OCI-LY1 (cell line): ENCODE data around the gene ARF3.
A peak's percentile ranks its signal among the peaks of the same experiment; 100 is the strongest.

ENCODE experiments used
- H2AFZ ChIP-seq: fragments of 200-600 bp; sonication (generic), shearing (Covaris generic); 2 replicates; pipeline ENCODE4 v1.6.0; 2014; ENCODE audit warnings: antibody characterized with exemption, mild to moderate bottlenecking, low read length
- H3F3A ChIP-seq: fragments of 200-600 bp; sonication (generic), shearing (Covaris generic); 2 replicates; pipeline ENCODE4 v1.6.0; 2014; ENCODE audit warnings: mild to moderate bottlenecking, antibody characterized with exemption, low read length, moderate library complexity; ENCODE audit not compliant: insufficient read depth
- H3K27ac ChIP-seq: fragments of 200-600 bp; sonication (generic); 2 replicates; pipeline ENCODE4 v1.5.1; 2014; ENCODE audit warnings: low read length, mixed run types, mild to moderate bottlenecking, low read depth; ENCODE audit not compliant: poor library complexity, severe bottlenecking
- H3K27me3 ChIP-seq: fragments of 200-600 bp; sonication (generic); 2 replicates; pipeline ENCODE4 v1.6.0; 2014; ENCODE audit warnings: antibody characterized with exemption, mild to moderate bottlenecking, low read length, moderate library complexity; ENCODE audit not compliant: insufficient read depth
- H3K36me3 ChIP-seq: fragments of 200-600 bp; sonication (generic); 2 replicates; pipeline ENCODE4 v1.6.1; 2014; ENCODE audit warnings: mild to moderate bottlenecking, antibody characterized with exemption, low read length, moderate library complexity, mixed read lengths; ENCODE audit not compliant: insufficient read depth
- H3K4me1 ChIP-seq: fragments of 200-600 bp; sonication (generic); 2 replicates; pipeline ENCODE4 v1.5.1; 2014; ENCODE audit warnings: mild to moderate bottlenecking, low read length, moderate library complexity; ENCODE audit not compliant: insufficient read depth, severe bottlenecking
- H3K4me2 ChIP-seq: fragments of 200-600 bp; sonication (generic), shearing (Covaris generic); 2 replicates; pipeline ENCODE4 v1.6.1; 2014; ENCODE audit warnings: low read length
- H3K4me3 ChIP-seq: fragments of 200-600 bp; sonication (generic); 2 replicates; pipeline ENCODE4 v1.5.1; 2014; ENCODE audit warnings: low read length, low read depth, mild to moderate bottlenecking, mixed read lengths; ENCODE audit not compliant: poor library complexity, severe bottlenecking
- H3K79me2 ChIP-seq: fragments of 200-600 bp; shearing (Covaris generic); 2 replicates; pipeline ENCODE4 v1.6.1; 2016; ENCODE audit warnings: mixed run types, low read length, mixed read lengths; ENCODE audit not compliant: insufficient read depth
- H3K9ac ChIP-seq: fragments of 200-600 bp; sonication (generic), shearing (Covaris generic); 2 replicates; pipeline ENCODE4 v1.6.1; 2014; ENCODE audit warnings: mild to moderate bottlenecking, low read length, mixed read lengths
- H3K9me2 ChIP-seq: fragments of 200-600 bp; sonication (generic), shearing (Covaris generic); 2 replicates; pipeline ENCODE4 v1.6.1; 2014; ENCODE audit warnings: low read depth, mild to moderate bottlenecking, low read length, mixed read lengths
- H3K9me3 ChIP-seq: fragments of 200-600 bp; shearing (Covaris generic); 2 replicates; pipeline ENCODE4 v1.6.1; 2014; ENCODE audit warnings: low read length, mixed read lengths
- H4K20me1 ChIP-seq: fragments of 200-600 bp; sonication (generic), shearing (Covaris generic); 2 replicates; pipeline ENCODE4 v1.6.0; 2016; ENCODE audit warnings: mild to moderate bottlenecking, low read length; ENCODE audit not compliant: insufficient read depth
- EZH2 ChIP-seq: fragments of 200-600 bp; sonication (generic), shearing (Covaris generic); IDR thresholded peaks from 2 replicates; pipeline ENCODE4 v1.8.0; 2017; ENCODE audit warnings: borderline replicate concordance, mixed run types, mild to moderate bottlenecking, antibody characterized with exemption, low read length, moderate library complexity, mixed read lengths
- TF ChIP-seq, protein P1 (sequence below): fragments of 200-600 bp; sonication (generic), shearing (Covaris generic); IDR thresholded peaks from 2 replicates; pipeline ENCODE4 v1.5.1; 2017; ENCODE audit warnings: mild to moderate bottlenecking, antibody characterized with exemption, low read length, moderate library complexity, mixed read lengths

ARF3 gene

DNA sequence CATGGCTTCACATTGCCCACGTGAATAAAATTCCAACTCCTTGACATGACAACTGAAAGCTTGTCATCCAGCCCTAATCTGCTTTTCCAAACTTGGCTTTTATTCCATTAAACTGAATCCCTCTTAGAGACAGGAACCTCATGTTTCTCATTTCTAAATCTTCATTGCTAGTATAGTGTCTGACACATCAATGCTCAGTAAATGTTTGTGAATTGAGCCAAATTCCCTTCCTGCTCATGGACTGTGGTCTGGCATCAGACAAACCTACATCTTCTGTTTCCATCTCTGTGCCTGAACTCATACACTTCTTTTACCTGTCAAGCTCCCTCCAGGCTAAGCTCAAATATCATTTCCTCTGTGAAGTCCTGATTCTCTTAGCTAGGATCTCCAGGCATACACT is 27.7 kb downstream of the ARF3 start:
- H3K4me1 ChIP-seq, result peaks cover 6% of the 10 kb centered on the region
- H3F3A ChIP-seq, result no peaks in the 10 kb centered on the region
- no peak overlapping the region for H3K4me3 ChIP-seq
- no peaks in the 10 kb centered on the region for H3K27me3 ChIP-seq
- H3K9me3 ChIP-seq, result no peaks in the 10 kb centered on the region
- H3K9me2 ChIP-seq, result no peaks in the 10 kb centered on the region
- no peak overlapping the region for H3K9ac ChIP-seq
- H4K20me1 ChIP-seq, result no peaks in the 10 kb centered on the region
- no peaks in the 10 kb centered on the region for H3K79me2 ChIP-seq
- no peak overlapping the region for H2AFZ ChIP-seq
- TF ChIP-seq, protein P1, sequence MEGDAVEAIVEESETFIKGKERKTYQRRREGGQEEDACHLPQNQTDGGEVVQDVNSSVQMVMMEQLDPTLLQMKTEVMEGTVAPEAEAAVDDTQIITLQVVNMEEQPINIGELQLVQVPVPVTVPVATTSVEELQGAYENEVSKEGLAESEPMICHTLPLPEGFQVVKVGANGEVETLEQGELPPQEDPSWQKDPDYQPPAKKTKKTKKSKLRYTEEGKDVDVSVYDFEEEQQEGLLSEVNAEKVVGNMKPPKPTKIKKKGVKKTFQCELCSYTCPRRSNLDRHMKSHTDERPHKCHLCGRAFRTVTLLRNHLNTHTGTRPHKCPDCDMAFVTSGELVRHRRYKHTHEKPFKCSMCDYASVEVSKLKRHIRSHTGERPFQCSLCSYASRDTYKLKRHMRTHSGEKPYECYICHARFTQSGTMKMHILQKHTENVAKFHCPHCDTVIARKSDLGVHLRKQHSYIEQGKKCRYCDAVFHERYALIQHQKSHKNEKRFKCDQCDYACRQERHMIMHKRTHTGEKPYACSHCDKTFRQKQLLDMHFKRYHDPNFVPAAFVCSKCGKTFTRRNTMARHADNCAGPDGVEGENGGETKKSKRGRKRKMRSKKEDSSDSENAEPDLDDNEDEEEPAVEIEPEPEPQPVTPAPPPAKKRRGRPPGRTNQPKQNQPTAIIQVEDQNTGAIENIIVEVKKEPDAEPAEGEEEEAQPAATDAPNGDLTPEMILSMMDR, result no peak
- no peak for TF ChIP-seq EZH2
- H3K4me2 ChIP-seq, result no peak overlapping the region
- H3K27ac ChIP-seq, result no peak overlapping the region
- H3K36me3 ChIP-seq, result peaks cover 32% of the 10 kb centered on the region

DNA sequence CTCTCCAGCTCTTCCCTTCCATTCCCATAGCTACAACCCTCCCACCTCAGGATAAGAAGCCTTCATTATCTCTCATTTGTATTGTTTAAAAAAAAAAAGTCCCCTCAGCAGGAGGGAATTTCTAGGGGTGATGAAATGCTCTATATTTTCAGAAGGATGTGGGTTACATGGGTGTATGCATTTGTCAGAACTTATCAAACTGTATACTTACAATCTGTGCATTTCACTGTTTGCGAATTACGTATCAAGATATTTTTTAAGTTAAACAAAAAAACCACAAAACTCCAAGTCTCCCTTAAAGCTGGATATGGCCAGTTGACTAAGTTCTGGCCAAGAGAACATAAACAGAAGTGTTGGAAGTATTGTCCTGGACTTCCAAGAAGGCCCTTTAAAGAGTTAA is 30.0 kb downstream of the ARF3 start:
- peaks cover 13% of the 10 kb centered on the region for H3K4me1 ChIP-seq
- no peak overlapping the region for H2AFZ ChIP-seq
- H3K9me2 ChIP-seq, result no peaks in the 10 kb centered on the region
- no peaks in the 10 kb centered on the region for H4K20me1 ChIP-seq
- no peaks in the 10 kb centered on the region for H3K27me3 ChIP-seq
- H3K27ac ChIP-seq, result no peak overlapping the region
- no peaks in the 10 kb centered on the region for H3K9me3 ChIP-seq
- no peak overlapping the region for H3K9ac ChIP-seq
- peaks cover 33% of the 10 kb centered on the region for H3K36me3 ChIP-seq
- H3K4me2 ChIP-seq, result no peak overlapping the region
- no peak for TF ChIP-seq EZH2
- TF ChIP-seq, protein P1, result no peak
- H3K79me2 ChIP-seq, result no peaks in the 10 kb centered on the region
- no peak overlapping the region for H3K4me3 ChIP-seq
- no peaks in the 10 kb centered on the region for H3F3A ChIP-seq

DNA sequence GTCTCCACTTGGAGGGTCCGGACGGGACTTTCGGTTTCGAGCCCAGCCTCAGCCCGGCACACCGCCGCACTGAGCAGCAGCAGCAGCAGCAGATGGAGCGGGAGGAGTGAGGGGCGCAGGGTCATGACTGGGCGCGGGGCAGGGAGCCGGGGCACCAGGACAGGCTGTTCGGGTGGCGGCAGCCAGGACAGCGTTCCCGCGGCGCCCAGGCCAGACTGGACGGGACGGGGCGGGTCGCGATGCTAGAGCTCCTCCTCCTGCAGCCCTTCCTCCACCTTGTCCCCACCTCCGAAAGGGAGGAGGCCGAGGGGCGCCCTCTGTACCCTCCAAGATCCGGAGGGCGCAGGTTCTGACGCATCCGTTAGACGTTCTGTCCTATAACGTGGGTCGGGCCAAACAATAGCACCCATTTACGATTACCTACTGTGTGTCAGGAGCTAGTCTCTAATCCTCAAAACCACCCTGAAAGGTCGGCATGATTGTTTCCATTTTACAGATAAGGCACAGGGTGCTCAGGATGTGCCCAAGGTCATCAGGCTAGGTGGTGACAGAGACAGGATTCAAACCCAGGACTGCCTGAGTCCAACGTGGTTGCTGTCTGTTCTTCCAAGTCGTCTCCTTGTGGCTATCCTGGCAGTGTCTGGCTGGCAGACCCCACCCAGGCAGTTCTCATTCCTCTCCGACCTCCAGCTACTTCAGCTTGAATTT is 31.8 kb downstream of the ARF3 start, which contains the start of gene FKBP11:
Gene FKBP11 (minus strand): TSS at position 189 of the 708 bp plus-strand sequence. CDS start 64 bp downstream, at position 125.
- Histone ChIP-seq H3K36me3 (peaks cover 24% of the 10 kb centered on the region; the same call in 1 of the 2 replicates), H3K79me2 (no peaks in the 10 kb centered on the region), H3K9me2 (no peaks in the 10 kb centered on the region), H3K27ac (peak within 1 kb of the TSS; percentile 54), H3K27me3 (no peaks in the 10 kb centered on the region), H3K4me2 (peak within 1 kb of the TSS; percentile 76), H3K4me1 (peaks cover 13% of the 10 kb centered on the region), H3F3A (no peaks in the 10 kb centered on the region), H3K4me3 (peak within 1 kb of the TSS; percentile 88), H4K20me1 (no peaks in the 10 kb centered on the region), H3K9me3 (no peaks in the 10 kb centered on the region), H2AFZ (no peak within 1 kb of the TSS), H3K9ac (peak within 1 kb of the TSS; percentile 89)
- TF ChIP-seq EZH2, result no peak
- TF ChIP-seq, protein P1, result no peak; the same call in 1 of the 2 replicates
